GM21447 (cell line): ENCODE results near the gene CUX1.

Experiments used
- ATAC-seq: cut with Tn5 transposase; IDR thresholded peaks from one replicate; pipeline ENCODE4 v1.9.1; 2021; ENCODE audit not compliant: unreplicated experiment

The CUX1 gene

DNA sequence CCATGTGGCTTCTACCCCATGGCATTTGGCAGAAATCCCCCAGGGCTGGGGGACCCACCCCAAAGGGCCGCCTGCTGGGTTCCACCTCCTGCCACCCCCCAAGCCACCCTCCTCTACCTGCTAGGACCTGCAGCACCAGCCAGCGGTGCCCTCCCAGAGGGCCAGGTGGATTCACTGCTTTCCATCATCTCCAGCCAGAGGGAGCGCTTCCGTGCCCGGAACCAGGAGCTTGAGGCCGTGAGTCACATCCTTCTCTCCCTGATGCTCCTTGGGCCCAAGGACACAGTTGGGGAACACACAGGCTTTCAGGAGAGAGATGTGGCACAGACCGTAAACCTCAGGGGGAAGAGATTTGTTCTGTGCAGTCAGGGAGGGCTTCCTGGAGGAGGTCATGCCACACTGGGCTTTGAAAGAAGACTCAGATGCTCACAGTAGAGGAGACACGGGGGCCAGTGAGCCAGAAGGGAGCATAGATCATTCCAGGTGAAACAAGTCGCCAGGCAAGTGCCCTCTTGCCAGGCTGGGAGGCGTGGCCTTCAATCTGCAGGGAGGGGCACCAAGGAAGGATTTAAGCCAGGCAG is 457.8 kb downstream of the CUX1 start:
- ATAC-seq, result no peak

DNA sequence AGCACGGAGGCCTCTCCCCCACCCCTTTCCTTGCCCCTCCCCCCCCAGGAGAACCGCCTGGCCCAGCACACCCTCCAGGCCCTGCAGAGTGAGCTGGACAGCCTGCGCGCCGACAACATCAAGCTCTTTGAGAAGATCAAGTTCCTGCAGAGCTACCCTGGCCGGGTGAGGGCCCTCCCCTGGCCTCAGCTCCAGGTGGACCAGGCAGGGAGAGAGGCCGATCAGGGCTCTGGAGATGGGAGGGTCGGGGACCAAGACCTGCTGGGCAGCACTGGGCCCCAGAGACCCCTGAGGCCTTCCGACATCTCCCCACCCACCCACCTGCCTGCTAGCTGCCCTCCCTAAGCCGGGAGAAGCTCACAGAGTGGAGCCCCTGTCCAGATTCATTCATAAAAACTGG is 460.5 kb downstream of the CUX1 start:
- ATAC-seq, result no peak

DNA sequence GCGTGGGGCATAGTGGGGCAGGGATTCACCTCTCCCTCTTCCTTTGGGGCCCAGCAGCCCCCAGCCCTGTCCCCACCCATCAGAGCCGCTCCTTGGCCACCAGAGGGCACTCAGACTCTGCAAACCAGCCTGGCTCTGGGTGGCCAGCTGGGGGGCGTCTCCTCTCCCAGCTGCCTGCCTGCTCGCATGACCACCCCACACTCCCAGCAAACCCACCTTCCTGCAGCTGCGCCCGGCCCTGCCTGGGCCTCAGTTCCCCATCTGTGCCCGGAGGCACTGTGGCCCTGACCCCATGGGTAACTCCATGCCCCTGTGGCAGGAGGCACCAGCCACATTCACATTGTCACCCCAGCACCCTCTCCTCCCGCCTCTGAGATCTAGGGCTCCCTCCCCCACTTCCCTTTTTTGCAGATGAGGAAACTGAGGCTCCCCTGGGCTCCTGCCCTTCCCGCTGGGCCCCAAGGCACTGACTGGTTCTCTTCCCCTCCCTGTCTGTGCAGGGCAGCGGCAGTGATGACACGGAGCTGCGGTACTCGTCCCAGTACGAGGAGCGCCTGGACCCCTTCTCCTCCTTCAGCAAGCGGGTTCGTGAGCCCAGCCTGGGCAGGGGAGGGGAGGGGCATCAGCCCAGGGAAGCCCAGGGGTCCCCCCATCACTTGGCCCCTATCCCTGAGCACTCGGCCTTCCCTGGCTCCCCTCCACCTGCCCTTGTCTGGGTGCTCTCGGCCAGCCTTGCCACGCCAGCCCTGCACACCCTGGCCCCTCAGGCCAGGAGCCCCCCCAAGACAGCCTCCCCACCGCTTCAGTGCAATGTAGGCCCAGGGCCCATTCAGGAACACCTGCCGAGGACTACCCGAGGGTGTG is 462.3 kb downstream of the CUX1 start:
- peak; percentile 53 for ATAC-seq

DNA sequence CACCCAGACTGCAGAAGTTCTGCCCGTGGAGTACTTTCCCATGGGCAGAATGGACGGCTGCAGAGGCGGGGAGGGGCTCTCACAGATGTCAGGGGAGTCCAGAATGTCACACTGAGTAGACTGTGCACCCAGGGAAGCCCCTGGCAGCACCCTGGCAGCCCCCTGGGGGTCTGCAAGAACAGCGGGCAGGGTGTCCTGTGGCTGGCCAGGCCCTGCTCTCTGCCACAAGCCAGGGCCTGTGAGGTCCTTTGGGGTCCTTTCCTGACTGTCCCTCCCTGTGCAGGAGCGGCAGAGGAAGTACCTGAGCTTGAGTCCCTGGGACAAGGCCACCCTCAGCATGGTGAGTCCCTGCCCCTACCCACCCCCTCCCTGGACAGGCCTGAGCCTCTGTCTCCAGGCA is 463.1 kb downstream of the CUX1 start:
- ATAC-seq, result no peak

DNA sequence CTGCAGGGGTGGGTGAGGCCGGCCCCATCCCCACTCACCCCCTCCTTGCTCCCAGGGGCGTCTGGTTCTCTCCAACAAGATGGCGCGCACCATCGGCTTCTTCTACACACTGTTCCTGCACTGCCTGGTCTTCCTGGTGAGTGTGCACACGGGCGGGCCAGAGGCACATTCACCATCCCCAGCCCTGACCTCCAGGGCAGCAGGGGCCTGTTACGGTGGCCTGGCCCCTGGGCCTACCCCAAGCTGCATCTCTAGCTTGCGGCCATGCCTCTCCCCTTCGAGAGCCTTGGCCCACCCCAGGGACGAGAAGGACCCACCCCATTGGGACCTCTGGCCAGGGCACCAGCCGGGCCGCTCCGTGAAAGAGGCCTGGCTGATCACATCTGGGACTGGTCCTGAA is 464.4 kb downstream of the CUX1 start:
- no peak for ATAC-seq

DNA sequence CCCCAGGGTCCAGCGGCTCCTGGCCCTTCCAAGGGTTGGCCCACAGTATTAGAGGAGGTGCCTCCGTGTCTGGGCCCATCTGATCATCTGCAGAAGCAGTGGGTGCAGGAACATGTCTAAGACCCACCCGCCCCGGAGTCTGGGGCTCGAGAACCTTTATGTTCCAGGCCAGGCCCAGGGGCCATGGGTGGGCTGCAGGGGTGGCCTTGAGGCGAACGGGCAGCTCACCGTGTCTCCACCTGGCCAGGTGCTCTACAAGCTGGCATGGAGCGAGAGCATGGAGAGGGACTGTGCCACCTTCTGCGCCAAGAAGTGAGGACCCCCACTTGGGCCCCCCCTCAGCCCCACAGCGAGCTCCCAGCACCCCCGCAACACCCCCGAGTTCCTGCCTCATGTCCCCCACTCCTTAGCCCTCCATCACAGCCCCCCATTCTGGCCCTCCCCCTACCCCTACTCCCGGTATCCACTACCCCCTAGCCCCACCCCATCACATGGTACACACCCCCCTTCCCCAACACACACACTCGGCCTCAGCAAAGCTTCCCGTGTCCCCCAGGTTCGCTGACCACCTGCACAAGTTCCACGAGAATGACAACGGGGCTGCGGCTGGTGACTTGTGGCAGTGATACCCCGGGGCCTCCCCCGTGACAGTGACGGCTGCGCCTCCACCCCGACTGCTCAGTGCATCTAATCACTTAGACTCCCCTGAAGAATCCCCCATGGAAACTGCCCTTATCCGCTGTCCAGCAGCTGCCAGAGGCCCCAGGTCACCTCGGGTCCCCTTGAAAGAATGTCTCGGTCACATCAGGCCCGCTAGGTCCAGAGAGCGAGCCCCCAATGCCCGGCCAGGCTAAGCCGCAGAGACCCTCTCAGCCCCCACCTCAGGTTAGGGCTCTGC is 465.3 kb downstream of the CUX1 start:
- ATAC-seq, result no peak

DNA sequence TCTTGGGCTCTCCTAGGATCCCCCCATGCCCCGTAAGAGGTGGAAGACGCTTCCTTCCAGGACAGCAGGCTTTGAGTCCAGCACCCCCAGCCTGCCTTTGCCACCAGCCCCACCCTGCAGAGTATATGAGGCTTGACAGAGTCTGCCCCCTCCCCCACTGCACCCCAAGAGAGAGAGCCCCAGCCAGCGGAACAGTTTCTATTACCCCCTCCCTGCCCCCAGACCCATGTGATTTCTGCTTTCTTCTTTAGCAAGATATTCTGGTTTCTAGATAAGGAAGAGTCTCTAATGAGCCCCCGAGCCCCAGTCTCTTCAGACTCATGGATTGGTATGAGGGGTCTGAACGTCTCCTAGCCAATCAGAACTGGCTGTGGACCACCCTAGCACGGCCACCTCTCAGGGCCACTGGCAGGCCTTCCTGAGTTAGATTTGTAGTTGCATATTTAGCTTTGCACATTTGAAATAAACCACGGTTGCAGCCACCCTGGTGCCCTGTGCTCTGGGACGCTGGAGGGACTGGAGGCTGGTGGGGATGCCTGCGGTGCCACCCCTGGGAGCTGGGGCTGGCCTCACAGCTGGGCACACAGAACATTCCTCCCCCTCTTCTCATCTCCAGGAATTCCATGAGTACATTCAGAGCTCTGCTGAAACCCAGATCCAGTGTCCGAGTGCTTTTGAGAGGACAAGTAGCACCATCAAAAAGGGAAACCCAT is 466.2 kb downstream of the CUX1 start:
- ATAC-seq, result no peak

DNA sequence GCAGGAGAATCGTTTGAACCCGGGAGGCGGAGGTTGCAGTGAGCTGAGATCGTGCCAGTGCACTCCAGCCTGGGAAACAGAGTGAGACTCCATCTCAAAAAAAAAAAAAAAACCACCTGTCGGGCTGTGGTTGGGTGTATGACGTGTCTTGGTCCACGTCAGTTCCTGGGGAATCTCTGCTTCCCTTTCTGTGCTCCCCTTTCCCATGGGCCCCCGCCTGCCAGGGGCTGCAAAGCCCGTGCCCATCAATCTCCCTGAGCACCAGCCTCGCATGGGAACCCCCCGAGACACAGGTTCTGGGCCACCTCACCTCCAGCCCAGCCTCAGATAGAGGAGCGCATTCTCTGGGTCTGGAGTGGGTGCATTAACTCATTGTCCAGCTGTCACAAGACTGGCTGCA is 467.0 kb downstream of the CUX1 start:
- no peak for ATAC-seq

DNA sequence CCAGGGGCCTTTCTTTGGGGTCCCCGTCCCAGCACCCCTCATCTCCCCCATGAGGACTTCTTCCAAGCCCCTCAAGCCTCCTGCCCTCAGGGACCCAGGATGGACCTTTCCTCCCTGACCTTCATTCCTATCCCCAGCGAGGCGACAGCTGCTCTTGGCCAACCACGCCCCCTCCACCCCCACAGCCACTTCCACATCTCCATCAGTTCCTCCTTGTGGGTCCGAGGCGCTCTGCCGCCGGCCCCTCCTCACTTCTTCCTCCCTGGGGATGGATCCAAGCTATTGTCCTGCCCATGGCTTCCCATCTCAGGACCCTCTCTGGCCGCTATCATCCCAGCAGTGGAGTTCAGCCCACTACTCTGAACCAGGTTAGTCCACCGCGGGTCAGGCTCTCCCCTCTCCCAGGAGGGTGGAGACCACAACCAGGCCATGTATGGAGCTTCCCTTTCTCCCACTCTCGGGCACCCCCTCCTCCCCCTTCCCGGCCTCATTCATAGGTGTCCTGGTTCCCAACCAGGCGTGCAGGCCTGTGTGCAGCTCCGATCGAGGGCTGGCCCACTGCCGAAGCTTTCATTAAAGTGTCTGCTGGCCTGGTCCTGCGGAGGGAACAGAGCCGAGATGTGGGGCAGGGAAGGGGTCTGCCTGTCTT is 467.6 kb downstream of the CUX1 start:
- no peak for ATAC-seq

DNA sequence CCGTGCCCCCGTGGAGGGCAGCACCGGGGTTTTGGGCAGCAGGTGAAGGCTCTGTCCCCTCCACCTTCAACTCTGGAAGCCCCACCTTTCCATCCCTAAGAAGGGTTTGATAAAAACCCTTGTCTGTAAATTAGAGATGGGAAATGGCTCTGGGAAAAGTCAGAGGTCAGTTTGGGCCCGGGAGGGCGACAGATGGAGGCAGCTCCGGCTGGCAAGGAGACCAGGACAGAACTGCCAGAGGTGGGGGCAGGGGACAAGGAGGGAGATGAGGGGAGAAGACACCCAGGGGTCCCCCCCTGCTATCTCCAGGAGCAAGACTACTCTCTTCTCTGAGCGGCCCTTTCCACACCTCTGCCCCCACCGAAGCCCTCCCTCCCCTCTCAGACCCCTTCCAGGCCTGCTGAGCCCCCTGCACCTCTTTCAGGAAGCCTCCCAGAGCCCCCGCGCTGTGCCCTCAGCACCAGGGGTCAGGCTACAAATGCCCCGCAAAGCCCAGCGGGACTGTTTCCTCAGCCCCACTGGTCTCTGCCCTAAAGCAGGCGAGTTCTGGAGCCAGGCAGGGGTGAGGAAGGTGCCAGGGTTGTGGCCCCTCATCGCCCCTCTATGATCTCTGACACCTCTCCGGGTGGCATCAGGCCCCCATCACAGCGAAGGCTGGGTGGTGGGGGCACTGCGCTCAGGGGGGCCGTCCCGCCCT is 468.3 kb downstream of the CUX1 start:
- ATAC-seq, result no peak

DNA sequence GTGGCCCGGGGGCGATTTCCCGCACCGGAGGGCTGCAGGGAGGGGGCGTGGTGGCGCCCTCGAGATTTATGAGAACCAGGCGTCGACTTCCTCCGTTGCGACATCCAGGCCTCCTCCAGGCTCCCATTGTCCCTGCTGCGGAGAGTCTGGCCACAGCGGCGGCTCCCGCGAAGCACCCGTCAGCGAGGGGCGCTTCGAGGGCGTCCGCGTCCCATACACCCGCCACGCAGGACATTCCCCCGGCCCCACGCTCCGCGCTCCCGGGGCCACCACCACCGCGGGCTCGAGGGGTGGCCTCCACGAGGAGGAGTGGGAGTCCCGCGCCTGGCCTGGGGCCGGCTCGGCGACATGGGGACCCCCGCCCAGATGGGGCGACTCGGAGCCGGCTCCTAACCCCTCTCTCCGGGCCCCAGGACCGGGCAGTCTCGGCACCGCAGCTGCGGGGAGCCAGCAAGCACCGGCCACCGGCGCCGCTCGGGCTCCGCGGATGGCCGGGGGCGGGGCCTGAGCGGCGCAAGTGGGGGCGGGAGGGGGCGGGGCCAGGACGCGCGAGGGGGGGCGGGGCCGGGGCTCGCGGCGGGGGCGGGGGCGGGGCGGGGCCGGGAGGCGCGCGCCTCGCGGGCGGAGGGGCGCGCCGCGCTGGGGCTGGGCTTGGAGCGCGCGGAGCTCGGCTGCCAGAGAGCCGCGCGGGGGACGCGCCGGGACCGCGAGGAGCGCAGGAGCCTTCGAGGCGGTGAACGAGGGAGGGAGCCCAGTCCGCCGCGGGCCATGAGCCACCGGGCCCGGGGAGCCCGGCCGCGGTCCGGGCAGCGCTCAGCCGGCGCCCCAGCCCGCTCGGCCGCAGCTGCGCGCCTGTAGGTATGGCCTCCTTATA is 469.0 kb downstream of the CUX1 start, which contains the start of gene SH2B2:
Gene SH2B2 (plus strand): TSS at position 632 of the 874 bp plus-strand sequence. CDS start 13,683 bp downstream, outside the sequence.
- no peak for ATAC-seq

DNA sequence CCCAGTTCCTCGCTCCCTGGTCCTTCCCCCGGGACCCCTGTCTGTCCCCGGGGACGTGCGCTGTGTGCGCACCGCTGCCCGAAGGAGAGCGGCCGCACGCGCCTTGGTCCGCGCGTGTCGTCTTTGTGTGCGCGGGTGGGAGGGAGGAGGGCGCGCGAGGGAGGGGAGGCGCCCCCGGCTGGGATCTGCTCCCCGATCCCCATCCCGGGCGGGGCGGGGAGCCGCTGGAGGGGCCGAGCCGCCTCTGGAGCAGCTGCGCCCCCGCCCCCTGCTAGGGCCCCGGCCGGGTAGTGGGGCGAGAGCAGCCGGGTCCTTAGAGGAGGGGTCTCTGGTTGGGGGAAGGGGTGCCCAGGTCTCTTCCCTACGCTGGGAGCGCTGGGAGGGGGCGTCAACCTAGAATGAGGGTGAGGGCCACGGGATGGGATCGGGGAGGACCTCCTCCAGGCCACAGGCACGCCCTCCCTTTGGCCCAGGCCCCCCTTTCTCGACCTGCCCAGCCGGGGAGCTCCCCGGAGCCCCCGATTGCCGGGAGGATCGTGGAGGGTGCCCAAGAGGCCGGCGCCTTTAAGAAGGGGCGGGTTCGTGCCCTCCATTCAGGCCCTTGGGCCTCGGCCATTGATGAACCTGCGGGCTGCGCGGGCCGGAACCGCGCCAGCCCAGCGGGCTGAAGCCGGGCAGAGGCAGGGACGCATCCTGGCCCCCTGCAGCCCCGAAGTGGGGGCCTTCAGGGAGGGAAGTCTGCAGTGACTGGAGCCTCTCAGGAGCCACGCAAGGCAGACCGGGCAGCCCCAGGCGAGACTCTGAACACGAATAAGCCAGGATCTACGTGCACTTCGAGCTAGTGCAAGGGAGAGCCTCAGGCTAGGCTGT is 469.9 kb downstream of the CUX1 start:
- no peak for ATAC-seq

DNA sequence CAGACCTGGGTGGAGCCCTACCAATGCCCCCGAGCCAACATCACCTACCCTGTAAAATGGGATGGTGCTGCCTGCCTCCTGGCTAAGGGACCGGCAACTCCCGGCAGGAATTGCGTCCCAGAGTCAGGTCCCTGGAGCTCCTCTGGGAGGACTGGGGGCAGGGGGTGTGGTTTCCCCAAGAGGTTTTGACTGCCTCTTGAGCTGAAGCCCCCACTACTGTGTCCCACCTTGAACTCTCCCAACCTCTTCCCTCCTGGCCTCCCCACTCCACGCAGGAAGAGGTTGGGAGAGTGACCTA is 470.5 kb downstream of the CUX1 start:
- no peak for ATAC-seq

DNA sequence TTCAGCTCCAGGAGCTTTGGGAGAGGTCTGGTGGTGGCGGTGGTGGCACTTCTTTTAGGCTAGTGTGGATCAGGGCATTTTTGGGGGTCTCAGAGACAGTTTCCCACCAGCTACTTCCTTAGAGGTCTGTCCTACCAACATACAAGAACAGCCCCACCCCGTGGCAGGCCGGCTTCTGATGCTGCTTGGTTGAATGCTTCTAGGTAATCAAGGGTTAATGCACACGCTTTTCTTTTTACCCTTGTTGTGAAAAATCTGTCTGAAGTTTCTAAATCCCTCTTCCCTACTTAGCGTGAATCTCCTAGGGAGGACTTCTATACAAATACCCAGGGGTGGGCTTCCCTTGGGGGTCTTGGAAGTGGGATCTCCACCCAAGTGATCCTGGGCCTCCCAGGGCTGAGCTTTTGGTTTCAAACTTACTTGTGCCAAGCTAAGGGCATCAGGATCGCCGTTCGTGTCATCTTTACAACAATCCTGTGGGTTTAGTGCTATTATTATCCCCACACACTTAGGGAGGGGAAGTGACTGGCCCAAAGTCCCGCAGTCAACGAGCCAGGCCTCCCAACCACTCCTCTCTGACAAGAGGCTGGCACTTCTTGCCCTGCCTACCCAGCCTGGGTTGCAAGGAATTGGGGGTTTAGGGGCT is 471.0 kb downstream of the CUX1 start:
- ATAC-seq, result no peak

DNA sequence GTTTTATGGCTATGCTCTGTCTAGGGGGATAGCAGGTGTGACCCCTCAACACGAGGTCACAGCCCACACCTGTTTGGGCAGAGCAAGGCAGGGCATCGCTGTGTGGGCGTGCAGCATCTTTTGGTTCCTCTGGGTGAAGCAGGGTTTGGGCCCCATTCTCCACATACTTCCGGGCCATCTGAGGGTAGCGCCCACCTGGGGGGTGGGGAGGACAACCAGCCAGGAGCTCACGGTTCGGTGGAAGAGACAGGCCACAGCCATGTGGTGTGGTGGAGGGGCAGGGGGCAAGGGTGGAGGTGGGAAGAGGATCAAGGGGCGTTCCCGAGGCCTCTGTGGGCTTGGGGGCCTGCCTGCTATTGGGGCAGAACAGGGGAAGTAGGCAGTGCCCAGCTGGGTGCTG is 471.6 kb downstream of the CUX1 start:
- no peak for ATAC-seq

DNA sequence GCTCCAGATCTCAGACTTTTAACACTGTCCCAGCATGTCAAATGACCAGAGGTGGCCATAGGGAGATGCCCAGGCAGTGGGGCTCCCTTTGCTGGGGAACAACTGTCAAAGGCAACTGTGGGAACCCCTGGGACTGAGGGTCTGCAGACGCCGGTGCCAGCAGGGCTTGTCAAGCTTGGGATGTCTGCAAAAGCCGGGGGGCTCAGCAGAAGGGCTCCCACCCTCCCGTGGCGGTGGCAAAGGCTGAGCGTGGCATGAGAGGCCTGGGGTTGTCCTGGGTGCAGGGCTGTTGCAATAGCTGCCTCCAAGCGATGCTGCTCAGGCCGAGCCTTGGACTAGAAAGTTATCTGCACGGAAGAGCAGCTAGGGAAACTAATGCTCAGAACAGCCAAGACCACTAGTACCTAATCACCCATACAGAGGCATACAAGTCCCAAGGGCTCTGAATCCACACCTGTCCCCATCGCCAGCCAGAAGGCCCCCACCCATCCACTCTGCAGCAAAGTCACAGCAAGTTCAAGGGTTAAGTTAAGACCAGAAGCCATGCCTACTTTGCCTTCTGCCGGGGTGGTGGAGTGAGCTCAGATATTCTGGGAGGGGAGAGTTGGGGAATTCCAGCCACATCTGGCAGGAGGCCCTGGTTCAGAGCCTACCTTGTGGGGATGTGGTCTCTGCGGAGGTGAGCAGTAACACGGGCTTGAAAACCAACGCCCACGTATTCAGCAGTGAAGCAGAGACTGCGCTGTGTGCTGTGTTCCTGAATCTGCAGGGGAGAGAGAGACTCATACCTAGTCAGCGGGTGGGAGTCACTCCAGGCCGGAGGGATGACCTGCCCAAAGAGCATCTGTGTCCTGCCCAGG is 473.9 kb downstream of the CUX1 start:
- ATAC-seq, result peak; percentile 36

DNA sequence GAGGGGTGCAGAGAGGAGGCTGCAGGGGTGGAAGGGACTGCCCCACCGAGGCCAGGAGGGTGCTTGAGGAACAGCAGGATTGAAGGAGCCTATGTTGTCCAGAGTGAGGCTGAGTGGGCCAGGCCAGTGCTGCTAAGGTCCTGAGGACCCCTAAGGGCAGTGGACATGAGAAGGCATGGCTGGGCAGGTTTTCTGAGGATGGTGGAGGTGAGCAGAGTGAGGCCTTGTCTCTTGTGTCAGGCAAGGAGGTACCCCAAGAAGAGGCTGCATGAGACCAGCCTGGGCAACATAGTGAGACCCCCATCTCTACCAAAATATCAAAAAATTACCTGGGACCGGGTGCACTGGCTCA is 474.5 kb downstream of the CUX1 start:
- ATAC-seq, result no peak
